Stimulated activated CD4-positive, alpha-beta T cell treated with anti-CD3 and anti-CD28 coated beads, TNF-alpha, amount 100 ng/mL, for 1 hour (primary cell): ENCODE results near the gene C6orf141.

Experiments used
- DNase-seq, 3 donors: peaks; one replicate each; pipeline ENCODE4 v3.0.0-alpha.2; 2020; ENCODE audit warnings: low read depth in 3 of 3, low spot score in 1 of 3

Gene C6orf141

GRCh38 chr6:49550492-49551077 is at the start of gene C6orf141:
Gene C6orf141, plus strand, starts transcription at chr6:49550668. Its CDS starts 125 bp downstream, at chr6:49550793.
- DNase-seq, result peak in 1 of 3 donors; percentile 7

- DNase-seq, result no peak
Observed at GRCh38 chr6:49504666-49505065, 45.8 kb upstream of the C6orf141 start.

GRCh38 chr6:49506569-49507111 is 43.8 kb upstream of the C6orf141 start:
- no peak for DNase-seq

- DNase-seq, result no peak
Observed at GRCh38 chr6:49509342-49509741, 41.1 kb upstream of the C6orf141 start.

- no peak for DNase-seq
Observed at GRCh38 chr6:49513153-49513989, 37.1 kb upstream of the C6orf141 start.

GRCh38 chr6:49514571-49515484 is 35.6 kb upstream of the C6orf141 start:
- DNase-seq, result no peak

- DNase-seq, result no peak
Observed at GRCh38 chr6:49515485-49516146, 34.9 kb upstream of the C6orf141 start.

GRCh38 chr6:49516147-49516505 is 34.3 kb upstream of the C6orf141 start:
- no peak for DNase-seq

- DNase-seq, result no peak
Observed at GRCh38 chr6:49517919-49518318, 32.5 kb upstream of the C6orf141 start.

- DNase-seq, result no peak
Observed at GRCh38 chr6:49519660-49520059, 30.8 kb upstream of the C6orf141 start.

GRCh38 chr6:49522710-49523593 is 27.5 kb upstream of the C6orf141 start:
- DNase-seq, result no peak

GRCh38 chr6:49523901-49524300 is 26.6 kb upstream of the C6orf141 start:
- DNase-seq, result no peak

- DNase-seq, result no peak
Observed at GRCh38 chr6:49524541-49524940, 25.9 kb upstream of the C6orf141 start.

- DNase-seq, result no peak
Observed at GRCh38 chr6:49526598-49526997, 23.9 kb upstream of the C6orf141 start.

- no peak for DNase-seq
Observed at GRCh38 chr6:49527320-49527719, 23.1 kb upstream of the C6orf141 start.

GRCh38 chr6:49528571-49528970 is 21.9 kb upstream of the C6orf141 start:
- no peak for DNase-seq

GRCh38 chr6:49530141-49530776 is 20.2 kb upstream of the C6orf141 start:
- no peak for DNase-seq

GRCh38 chr6:49531774-49532569 is 18.5 kb upstream of the C6orf141 start:
- no peak for DNase-seq

- no peak for DNase-seq
Observed at GRCh38 chr6:49535795-49536194, 14.7 kb upstream of the C6orf141 start.
